ENCODE results near the gene TTLL3.

GRCh38 chr3:9778143-9779074 is 31.7 kb upstream of the TTLL3 start:
- no peak for TF ChIP-seq POLR2AphosphoS5 (IDR thresholded peaks at IDR 0.05; ENCODE audit: low read depth, low read length)
- no peak for TF ChIP-seq POLR2A (IDR thresholded peaks at IDR 0.05; ENCODE audit: low read depth, low read length)

Measured in GM12892 (cell line).